Neuronal stem cell (in vitro differentiated cells): ENCODE results near the gene YPEL1.

Experiments
- DNase-seq: peaks from one replicate; pipeline ENCODE4 v3.0.0-alpha.2; 2013; ENCODE audit warnings: low spot score
- H2AFZ ChIP-seq: one replicate; pipeline ENCODE4 v1.6.1; 2013; ENCODE audit warnings: mild to moderate bottlenecking, low read length, inconsistent platforms
- H2AK5ac ChIP-seq: 2 replicates; pipeline ENCODE4 v1.6.1; 2013; ENCODE audit warnings: low read depth, mild to moderate bottlenecking, inconsistent platforms, low read length, moderate library complexity, mixed read lengths
- H2BK120ac ChIP-seq: 2 replicates; pipeline ENCODE4 v1.6.1; 2013; ENCODE audit warnings: low read depth, mild to moderate bottlenecking, inconsistent platforms, low read length, moderate library complexity, mixed read lengths
- H2BK12ac ChIP-seq: one replicate; pipeline ENCODE4 v1.6.1; 2013; ENCODE audit warnings: low read length, inconsistent platforms
- H2BK15ac ChIP-seq: 2 replicates; pipeline ENCODE4 v1.6.1; 2013; ENCODE audit warnings: mild to moderate bottlenecking, low read length, inconsistent platforms, mixed read lengths
- H2BK5ac ChIP-seq: one replicate; pipeline ENCODE4 v1.6.1; 2013; ENCODE audit warnings: inconsistent platforms, mild to moderate bottlenecking, low read length, moderate library complexity
- H3K14ac ChIP-seq: one replicate; pipeline ENCODE4 v1.6.1; 2013; ENCODE audit warnings: low read length, inconsistent platforms
- H3K18ac ChIP-seq: 2 replicates; pipeline ENCODE4 v1.6.1; 2013; ENCODE audit warnings: low read length, inconsistent platforms
- H3K23ac ChIP-seq: 2 replicates; pipeline ENCODE4 v1.6.1; 2013; ENCODE audit warnings: low read depth, mild to moderate bottlenecking, mixed read lengths, low read length, inconsistent platforms; ENCODE audit not compliant: poor library complexity
- H3K27ac ChIP-seq: replicated peaks from 3 replicates; pipeline ENCODE4 v1.5.1; 2013; ENCODE audit warnings: low read length, inconsistent platforms
- H3K27me3 ChIP-seq, 3 experiments: 2 replicates each; pipeline ENCODE4 v1.6.1; 2013; ENCODE audit warnings: low read length in 3 of 3, mild to moderate bottlenecking in 2 of 3, inconsistent platforms in 1 of 3, low read depth in 1 of 3, mixed read lengths in 1 of 3, moderate library complexity in 1 of 3; ENCODE audit not compliant: control insufficient read depth in 3 of 3, insufficient read depth in 3 of 3
- H3K36me3 ChIP-seq, 2 donors: replicated peaks in 1 of 2; 2 replicates each; pipeline ENCODE4 v1.6.1; 2013; ENCODE audit warnings: low read length in 2 of 2; ENCODE audit not compliant: control insufficient read depth in 2 of 2, insufficient read depth in 2 of 2
- H3K4ac ChIP-seq: 2 replicates; pipeline ENCODE4 v1.6.1; 2013; ENCODE audit warnings: inconsistent platforms, mild to moderate bottlenecking, low read length, moderate library complexity
- H3K4me1 ChIP-seq, 2 donors: 1 replicate in 1 of 2; 2 replicates in 1 of 2; pipeline ENCODE4 v1.6.1; 2013; ENCODE audit warnings: low read length in 2 of 2, low read depth in 1 of 2; ENCODE audit not compliant: control insufficient read depth in 2 of 2, insufficient read depth in 1 of 2
- H3K4me2 ChIP-seq: one replicate; pipeline ENCODE4 v1.6.1; 2013; ENCODE audit warnings: mild to moderate bottlenecking, low read length, inconsistent platforms; ENCODE audit not compliant: insufficient read depth, poor library complexity, severe bottlenecking
- H3K4me3 ChIP-seq, 2 donors: 2 replicates each; pipeline ENCODE4 v1.5.1; 2013; ENCODE audit warnings: low read length in 2 of 2, mild to moderate bottlenecking in 2 of 2, inconsistent platforms in 1 of 2, moderate library complexity in 1 of 2
- H3K79me1 ChIP-seq: one replicate; pipeline ENCODE4 v1.6.1; 2013; ENCODE audit warnings: low read depth, mild to moderate bottlenecking, inconsistent platforms, low read length, moderate library complexity
- H3K9ac ChIP-seq: one replicate; pipeline ENCODE4 v1.6.1; 2013; ENCODE audit warnings: mild to moderate bottlenecking, low read depth, low read length, inconsistent platforms; ENCODE audit not compliant: poor library complexity
- H3K9me3 ChIP-seq, 2 donors: replicated peaks in 1 of 2; 2 replicates each; pipeline versions ENCODE3 to v1.6.1; 2013; ENCODE audit warnings: low read length in 2 of 2, mild to moderate bottlenecking in 2 of 2, inconsistent platforms in 1 of 2, low read depth in 1 of 2, mixed read lengths in 1 of 2, moderate library complexity in 1 of 2; ENCODE audit not compliant: control insufficient read depth in 2 of 2, insufficient read depth in 1 of 2
- H4K8ac ChIP-seq: one replicate; pipeline ENCODE4 v1.6.1; 2013; ENCODE audit warnings: low read depth, mild to moderate bottlenecking, inconsistent platforms, low read length, moderate library complexity
- H4K91ac ChIP-seq: one replicate; pipeline ENCODE4 v1.6.1; 2013; ENCODE audit warnings: low read length, low read depth, mild to moderate bottlenecking, inconsistent platforms; ENCODE audit not compliant: poor library complexity
- WGBS, 2 donors: extraction: QIAGEN DNeasy Blood & Tissue Kit; methylation state at CpG; one replicate each; pipeline ENCODE4 v1.1.7; 2013; ENCODE audit warnings: missing lambda C conversion rate in 2 of 2, mixed read lengths in 1 of 2; ENCODE audit not compliant: insufficient read length in 2 of 2, insufficient replicate concordance in 1 of 2; ENCODE audit errors: extremely low coverage in 2 of 2; 5-methylcytosine and 5-hydroxymethylcytosine counted together

Gene YPEL1

DNA sequence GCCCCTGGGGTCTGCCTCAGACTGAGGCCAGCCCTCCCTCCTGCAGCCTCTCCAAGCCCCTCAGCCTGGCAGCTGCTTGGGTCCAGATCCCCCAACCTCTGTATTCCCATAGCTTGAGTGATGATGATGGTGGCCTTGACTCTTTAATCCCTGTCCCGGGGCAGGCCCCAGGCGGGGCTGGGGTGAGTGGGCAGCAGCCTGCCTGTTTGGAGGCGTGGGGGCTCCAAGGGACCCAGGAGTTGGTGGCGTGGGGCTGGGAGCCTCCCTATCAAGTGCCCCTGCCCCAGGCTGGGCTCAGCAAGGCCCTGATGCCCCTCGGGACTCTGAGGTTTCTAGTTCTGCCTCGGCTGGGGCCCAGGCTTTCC lies 47.3 kb downstream of the YPEL1 start:
- H3K79me1 ChIP-seq, result peaks cover 6% of the 10 kb centered on the region
- H3K4me2 ChIP-seq, result no peak overlapping the region
- H4K8ac ChIP-seq, result no peak overlapping the region
- no peak overlapping the region for H3K27ac ChIP-seq
- no peak overlapping the region for H2AK5ac ChIP-seq
- H3K4ac ChIP-seq, result no peak overlapping the region
- H2BK12ac ChIP-seq, result no peak overlapping the region
- H3K18ac ChIP-seq, result peak overlapping the region; percentile 48
- H3K9ac ChIP-seq, result peak overlapping the region; percentile 4
- WGBS, 2 donors, result no CpG with 5 or more reads among the region's 6 CpGs
- peak overlapping the region; percentile 73 for H3K23ac ChIP-seq
- H3K14ac ChIP-seq, result peak overlapping the region; percentile 38
- peak overlapping the region; percentile 82 for H2BK5ac ChIP-seq
- peaks cover 0 to 2% of the 10 kb centered on the region in 2 donors for H3K9me3 ChIP-seq
- H3K4me3 ChIP-seq, result no peak overlapping the region
- no peak overlapping the region for H2BK120ac ChIP-seq
- DNase-seq, result no peak
- H3K36me3 ChIP-seq, result peaks cover 20 to 77% of the 10 kb centered on the region in 2 donors
- H3K4me1 ChIP-seq, result no peaks in the 10 kb centered on the region
- no peak overlapping the region for H4K91ac ChIP-seq
- H3K27me3 ChIP-seq, result no peaks in the 10 kb centered on the region
- H2BK15ac ChIP-seq, result no peak overlapping the region
- H2AFZ ChIP-seq, result no peak overlapping the region

DNA sequence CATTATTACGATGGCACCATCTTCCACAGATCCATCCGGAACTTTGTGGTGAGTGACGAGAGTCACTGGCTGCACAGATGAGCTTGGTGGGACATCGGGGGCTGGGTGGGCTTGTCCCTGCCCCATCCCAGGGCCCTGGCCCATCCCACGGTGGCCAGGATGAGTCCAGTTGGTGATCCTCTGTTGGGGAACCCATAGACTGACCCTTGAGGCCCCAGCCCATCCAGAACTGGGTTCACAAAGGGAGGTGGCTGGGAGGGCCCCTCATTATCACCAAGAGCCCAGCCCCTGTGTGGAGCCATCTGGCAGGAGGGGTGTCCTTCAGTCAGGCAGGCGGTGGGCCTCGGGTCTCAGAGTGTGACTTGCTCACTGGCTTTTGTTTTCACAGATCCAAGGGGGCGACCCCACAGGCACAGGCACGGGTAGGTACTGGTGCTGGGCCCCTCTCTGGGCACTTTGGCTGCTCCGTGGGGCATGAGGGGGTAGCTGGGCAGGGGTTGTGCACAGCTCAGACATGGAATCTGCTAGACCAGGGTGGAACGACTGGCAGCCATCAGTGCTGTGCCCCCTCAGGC lies 47.8 kb downstream of the YPEL1 start:
- Histone ChIP-seq H3K18ac (no peak overlapping the region), H3K27me3 (no peaks in the 10 kb centered on the region), H3K4me3 (no peak overlapping the region), H3K9me3 (peaks cover 0 to 2% of the 10 kb centered on the region in 2 donors), H2AFZ (no peak overlapping the region), H3K36me3 (peaks cover 23 to 77% of the 10 kb centered on the region in 2 donors), H2AK5ac (no peak overlapping the region), H2BK12ac (peak overlapping the region; percentile 10), H4K91ac (no peak overlapping the region), H3K79me1 (peaks cover 5% of the 10 kb centered on the region), H2BK15ac (no peak overlapping the region), H2BK120ac (no peak overlapping the region), H3K4me1 (no peaks in the 10 kb centered on the region), H2BK5ac (no peak overlapping the region), H3K9ac (no peak overlapping the region), H3K4me2 (no peak overlapping the region), H4K8ac (no peak overlapping the region), H3K23ac (peak overlapping the region; percentile 73), H3K14ac (peak overlapping the region; percentile 38), H3K27ac (no peak overlapping the region), H3K4ac (no peak overlapping the region)
- no CpG with 5 or more reads among the region's 11 CpGs for WGBS, 2 donors
- no peak for DNase-seq

DNA sequence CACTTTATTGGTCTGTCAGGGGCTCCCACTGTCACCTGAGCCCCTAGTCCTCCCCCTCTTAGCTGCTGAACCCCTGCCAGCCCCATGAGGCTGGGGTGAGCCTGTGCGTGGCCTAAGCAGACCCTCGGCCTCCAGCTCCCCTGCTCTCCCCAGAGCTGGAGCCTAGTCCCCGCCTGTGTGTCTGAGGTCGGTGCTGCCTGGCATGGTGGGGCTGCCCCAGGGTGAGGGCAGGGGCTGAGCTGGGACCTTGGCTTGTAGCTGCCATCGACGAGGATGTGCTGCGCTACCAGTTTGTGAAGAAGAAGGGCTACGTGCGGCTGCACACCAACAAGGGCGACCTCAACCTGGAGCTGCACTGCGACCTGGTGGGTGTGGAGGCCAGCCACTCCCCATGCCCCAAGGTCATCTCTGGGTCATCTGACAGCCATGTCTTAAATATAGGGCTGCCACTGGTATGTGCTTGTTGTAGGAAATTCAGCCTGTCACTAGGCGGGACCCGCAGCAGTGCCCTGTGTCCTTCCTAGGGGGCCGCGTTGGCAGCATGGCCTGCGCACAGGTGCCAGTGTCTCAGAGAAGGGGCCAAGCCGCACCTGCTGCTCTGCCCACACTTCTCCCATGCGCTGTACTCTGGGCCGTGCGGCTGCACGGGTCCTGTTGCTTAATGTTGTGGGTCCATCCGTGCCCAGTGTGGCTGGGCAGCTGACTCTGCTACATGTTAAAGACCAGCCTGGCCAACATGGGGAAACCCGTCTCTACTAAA lies 48.8 kb downstream of the YPEL1 start:
- no peak overlapping the region for H2AK5ac ChIP-seq
- peak overlapping the region; percentile 73 for H3K23ac ChIP-seq
- DNase-seq, result no peak
- H3K9me3 ChIP-seq, result peaks cover 0 to 2% of the 10 kb centered on the region in 2 donors
- H2BK15ac ChIP-seq, result no peak overlapping the region
- H3K36me3 ChIP-seq, result peaks cover 23 to 84% of the 10 kb centered on the region in 2 donors
- no peak overlapping the region for H3K4ac ChIP-seq
- no peak overlapping the region for H2BK120ac ChIP-seq
- H4K8ac ChIP-seq, result no peak overlapping the region
- no CpG with 5 or more reads among the region's 23 CpGs for WGBS, 2 donors
- H2AFZ ChIP-seq, result no peak overlapping the region
- H2BK5ac ChIP-seq, result peak overlapping the region; percentile 82
- peak overlapping the region; percentile 44 for H3K9ac ChIP-seq
- H3K14ac ChIP-seq, result no peak overlapping the region
- H3K4me1 ChIP-seq, result no peaks in the 10 kb centered on the region
- H3K4me2 ChIP-seq, result no peak overlapping the region
- no peak overlapping the region for H3K27ac ChIP-seq
- no peak overlapping the region for H2BK12ac ChIP-seq
- H3K27me3 ChIP-seq, result no peaks in the 10 kb centered on the region
- H3K79me1 ChIP-seq, result peaks cover 5% of the 10 kb centered on the region
- H3K18ac ChIP-seq, result peak overlapping the region; percentile 4
- no peak overlapping the region for H3K4me3 ChIP-seq
- no peak overlapping the region for H4K91ac ChIP-seq

DNA sequence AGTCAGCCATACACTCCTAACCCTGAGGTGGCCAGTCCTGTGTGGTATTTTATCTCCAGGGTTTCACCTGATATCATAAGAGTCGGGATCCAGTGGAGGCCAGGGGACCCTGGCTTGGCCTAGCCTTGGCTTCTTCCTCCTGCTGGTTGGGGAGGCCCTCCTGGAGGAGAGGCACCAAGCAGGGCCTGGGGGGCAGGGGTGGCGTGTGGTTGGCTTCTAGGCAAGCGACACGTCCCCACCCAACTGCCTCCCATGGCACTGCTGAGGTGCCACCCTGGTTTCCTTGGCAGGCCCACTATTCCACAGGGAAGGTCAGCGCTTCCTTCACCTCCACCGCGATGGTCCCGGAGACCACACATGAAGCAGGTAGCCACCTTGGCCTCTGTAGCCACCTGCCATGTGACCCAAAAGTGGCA lies 49.4 kb downstream of the YPEL1 start:
- WGBS, 2 donors, result no CpG with 5 or more reads among the region's 8 CpGs
- Histone ChIP-seq H3K14ac (no peak overlapping the region), H3K4me2 (no peak overlapping the region), H2BK15ac (no peak overlapping the region), H3K27me3 (no peaks in the 10 kb centered on the region), H2BK12ac (no peak overlapping the region), H3K36me3 (peaks cover 23 to 85% of the 10 kb centered on the region in 2 donors), H2AK5ac (no peak overlapping the region), H3K4me3 (no peak overlapping the region), H2AFZ (no peak overlapping the region), H4K8ac (no peak overlapping the region), H2BK5ac (no peak overlapping the region), H2BK120ac (no peak overlapping the region), H3K9me3 (peaks cover 0 to 2% of the 10 kb centered on the region in 2 donors), H3K27ac (no peak overlapping the region), H3K23ac (no peak overlapping the region), H3K9ac (no peak overlapping the region), H3K18ac (no peak overlapping the region), H3K4me1 (peaks cover 0 to under 1% of the 10 kb centered on the region in 2 donors), H3K79me1 (peaks cover 3% of the 10 kb centered on the region), H3K4ac (no peak overlapping the region), H4K91ac (no peak overlapping the region)
- no peak for DNase-seq
